Measurements from ENCODE around the gene EFNA3. TPM values are rescaled to one million over a fixed set of nuclear protein-coding genes. Genes with fewer than 3 reads are reported as not detected.

The EFNA3 gene
- total RNA-seq, 1 donor from 2014 or later, result 14.6 TPM

GRCh38 chr1:155086128-155086741 is 7.6 kb downstream of the EFNA3 start:
- H3K36me3 Mint-ChIP-seq (ENCODE audit: unreplicated experiment), result no peaks in the 10 kb centered on the region
- peaks cover 8% of the 10 kb centered on the region for H3K9me3 Mint-ChIP-seq (ENCODE audit: unreplicated experiment)
- peak; percentile 85 for DNase-seq
- H3K4me3 Mint-ChIP-seq (ENCODE audit: unreplicated experiment), result no peak overlapping the region
- H3K27ac Mint-ChIP-seq (ENCODE audit: unreplicated experiment), result no peak overlapping the region
- TF ChIP-seq CTCF (IDR thresholded peaks at IDR 0.05; ENCODE audit: partially characterized antibody, unreplicated experiment), result peak; percentile 100
- peaks cover 21% of the 10 kb centered on the region for H3K27me3 Mint-ChIP-seq (ENCODE audit: unreplicated experiment)
- H3K4me1 Mint-ChIP-seq (ENCODE audit: low read depth, unreplicated experiment), result peaks cover 16% of the 10 kb centered on the region

GRCh38 chr1:155086856-155087535 is 8.4 kb downstream of the EFNA3 start:
- Mint-ChIP-seq H3K27ac (ENCODE audit: unreplicated experiment) (no peak overlapping the region), H3K9me3 (ENCODE audit: unreplicated experiment) (peaks cover 5% of the 10 kb centered on the region), H3K4me1 (ENCODE audit: low read depth, unreplicated experiment) (peaks cover 12% of the 10 kb centered on the region), H3K27me3 (ENCODE audit: unreplicated experiment) (peaks cover 16% of the 10 kb centered on the region), H3K36me3 (ENCODE audit: unreplicated experiment) (no peaks in the 10 kb centered on the region), H3K4me3 (ENCODE audit: unreplicated experiment) (no peak overlapping the region)
- TF ChIP-seq CTCF (IDR thresholded peaks at IDR 0.05; ENCODE audit: partially characterized antibody, unreplicated experiment), result no peak
- no peak for DNase-seq

GRCh38 chr1:155091071-155092051 is 12.7 kb downstream of the EFNA3 start:
- peaks cover 9% of the 10 kb centered on the region for H3K9me3 Mint-ChIP-seq (ENCODE audit: unreplicated experiment)
- peak overlapping the region; percentile 61 for H3K4me3 Mint-ChIP-seq (ENCODE audit: unreplicated experiment)
- H3K27ac Mint-ChIP-seq (ENCODE audit: unreplicated experiment), result no peak overlapping the region
- peak; percentile 99 for TF ChIP-seq CTCF (IDR thresholded peaks at IDR 0.05; ENCODE audit: partially characterized antibody, unreplicated experiment)
- H3K4me1 Mint-ChIP-seq (ENCODE audit: low read depth, unreplicated experiment), result peaks cover 14% of the 10 kb centered on the region
- peaks cover 8% of the 10 kb centered on the region for H3K27me3 Mint-ChIP-seq (ENCODE audit: unreplicated experiment)
- no peaks in the 10 kb centered on the region for H3K36me3 Mint-ChIP-seq (ENCODE audit: unreplicated experiment)
- DNase-seq, result peak; percentile 92

GRCh38 chr1:155092131-155092530 is 13.5 kb downstream of the EFNA3 start:
- H3K27me3 Mint-ChIP-seq (ENCODE audit: unreplicated experiment), result peaks cover 8% of the 10 kb centered on the region

More at GRCh38 chr1:155092131-155092530, 13.5 kb downstream of the EFNA3 start:
- Mint-ChIP-seq H3K4me1 (ENCODE audit: low read depth, unreplicated experiment) (peaks cover 14% of the 10 kb centered on the region), H3K4me3 (ENCODE audit: unreplicated experiment) (no peak overlapping the region), H3K9me3 (ENCODE audit: unreplicated experiment) (peaks cover 9% of the 10 kb centered on the region), H3K36me3 (ENCODE audit: unreplicated experiment) (no peaks in the 10 kb centered on the region), H3K27ac (ENCODE audit: unreplicated experiment) (no peak overlapping the region)
- no peak for TF ChIP-seq CTCF (IDR thresholded peaks at IDR 0.05; ENCODE audit: partially characterized antibody, unreplicated experiment)
- no peak for DNase-seq
